GM21825 (cell line): ENCODE data around the gene MAP3K14.
A peak's percentile ranks its signal among the peaks of the same experiment; 100 is the strongest.

Source experiments
- ATAC-seq: cut with Tn5 transposase; IDR thresholded peaks from one replicate; pipeline ENCODE4 v1.9.1; 2021; ENCODE audit warnings: mild to moderate bottlenecking, moderate library complexity; ENCODE audit not compliant: unreplicated experiment

MAP3K14 gene

GRCh38 chr17:45284176-45285140 is 32.4 kb downstream of the MAP3K14 start:
- ATAC-seq: no peak

- no peak for ATAC-seq
Observed at GRCh38 chr17:45283711-45284110, 33.1 kb downstream of the MAP3K14 start.

GRCh38 chr17:45282683-45283644 is 33.9 kb downstream of the MAP3K14 start:
- no peak for ATAC-seq

GRCh38 chr17:45279898-45280297 is 36.9 kb downstream of the MAP3K14 start:
- ATAC-seq: no peak

- no peak for ATAC-seq
Observed at GRCh38 chr17:45277992-45278391, 38.8 kb downstream of the MAP3K14 start.

- ATAC-seq: peak; percentile 75
Observed at GRCh38 chr17:45277216-45277849, 39.5 kb downstream of the MAP3K14 start.

- ATAC-seq: no peak
Observed at GRCh38 chr17:45276031-45276430, 40.8 kb downstream of the MAP3K14 start.

GRCh38 chr17:45274033-45274432 is 42.8 kb downstream of the MAP3K14 start:
- ATAC-seq: no peak

- ATAC-seq: no peak
Observed at GRCh38 chr17:45273551-45273957, 43.3 kb downstream of the MAP3K14 start.

GRCh38 chr17:45271603-45272002 is 45.2 kb downstream of the MAP3K14 start:
- no peak for ATAC-seq

GRCh38 chr17:45270828-45271418 is 45.9 kb downstream of the MAP3K14 start:
- ATAC-seq: no peak

- no peak for ATAC-seq
Observed at GRCh38 chr17:45269912-45270311, 46.9 kb downstream of the MAP3K14 start.

GRCh38 chr17:45267436-45268055 is 49.3 kb downstream of the MAP3K14 start:
- ATAC-seq: no peak

GRCh38 chr17:45266372-45266926 is 50.4 kb downstream of the MAP3K14 start:
- no peak for ATAC-seq

- no peak for ATAC-seq
Observed at GRCh38 chr17:45265821-45266220, 51.0 kb downstream of the MAP3K14 start.

GRCh38 chr17:45264988-45265387 is 51.8 kb downstream of the MAP3K14 start:
- ATAC-seq: no peak

GRCh38 chr17:45264430-45264829 is 52.4 kb downstream of the MAP3K14 start:
- ATAC-seq: no peak

- no peak for ATAC-seq
Observed at GRCh38 chr17:45263477-45263860, 53.4 kb downstream of the MAP3K14 start.

- ATAC-seq: no peak
Observed at GRCh38 chr17:45262516-45263476, 54.0 kb downstream of the MAP3K14 start.
